Ectodermal cell (in vitro differentiated cells): ENCODE data around the gene PSMA6. TPM values are rescaled to one million over a fixed set of nuclear protein-coding genes. Genes with fewer than 3 reads are reported as not detected.
"Not testable (repeated sequence)": the region's sequence is repeated elsewhere in the genome, so short reads cannot be mapped to it uniquely, and the experiment has no call there.

Experiments
- H3K27ac ChIP-seq: 2 replicates; pipeline ENCODE4 v1.7.0; 2013; ENCODE audit warnings: mild to moderate bottlenecking, low read depth, low read length; ENCODE audit not compliant: insufficient read depth, poor library complexity, severe bottlenecking
- H3K27me3 ChIP-seq: 2 replicates; pipeline ENCODE4 v1.7.0; 2013; ENCODE audit warnings: mild to moderate bottlenecking, low read length; ENCODE audit not compliant: insufficient read depth, control insufficient read depth, poor library complexity, severe bottlenecking
- H3K36me3 ChIP-seq: one replicate; pipeline ENCODE4 v1.7.0; 2013; ENCODE audit warnings: low read length; ENCODE audit not compliant: control insufficient read depth, insufficient read depth
- H3K4me1 ChIP-seq: one replicate; pipeline ENCODE4 v1.7.0; 2013; ENCODE audit warnings: low read length; ENCODE audit not compliant: control insufficient read depth, insufficient read depth
- H3K4me3 ChIP-seq: 2 replicates; pipeline ENCODE4 v1.7.0; 2013; ENCODE audit warnings: low read depth, low read length, control low read depth; ENCODE audit not compliant: insufficient read depth
- H3K9me3 ChIP-seq: 2 replicates; pipeline ENCODE4 v1.7.0; 2013; ENCODE audit warnings: mild to moderate bottlenecking, low read length, moderate library complexity; ENCODE audit not compliant: control insufficient read depth
- WGBS, 2 experiments: methylation state at CpG; one replicate each; pipeline ENCODE4 v1.1.7; 2013; ENCODE audit warnings: missing lambda C conversion rate in 2 of 2; 5-methylcytosine and 5-hydroxymethylcytosine counted together
- polyA plus RNA-seq, 4 experiments: library from polyadenylated mRNA; stranded (reverse); fragments of 50-300 nt; gene quantifications; one replicate each; pipeline ENCODE4 v1.2.3, GENCODE V29; 2013

The PSMA6 gene
- polyA plus RNA-seq (2013, experiment 1 of 4), result 206 TPM
- polyA plus RNA-seq (2013, experiment 2 of 4), result 208 TPM
- polyA plus RNA-seq (2013, experiment 3 of 4), result 143 TPM
- 158 TPM for polyA plus RNA-seq (2013, experiment 4 of 4)

DNA sequence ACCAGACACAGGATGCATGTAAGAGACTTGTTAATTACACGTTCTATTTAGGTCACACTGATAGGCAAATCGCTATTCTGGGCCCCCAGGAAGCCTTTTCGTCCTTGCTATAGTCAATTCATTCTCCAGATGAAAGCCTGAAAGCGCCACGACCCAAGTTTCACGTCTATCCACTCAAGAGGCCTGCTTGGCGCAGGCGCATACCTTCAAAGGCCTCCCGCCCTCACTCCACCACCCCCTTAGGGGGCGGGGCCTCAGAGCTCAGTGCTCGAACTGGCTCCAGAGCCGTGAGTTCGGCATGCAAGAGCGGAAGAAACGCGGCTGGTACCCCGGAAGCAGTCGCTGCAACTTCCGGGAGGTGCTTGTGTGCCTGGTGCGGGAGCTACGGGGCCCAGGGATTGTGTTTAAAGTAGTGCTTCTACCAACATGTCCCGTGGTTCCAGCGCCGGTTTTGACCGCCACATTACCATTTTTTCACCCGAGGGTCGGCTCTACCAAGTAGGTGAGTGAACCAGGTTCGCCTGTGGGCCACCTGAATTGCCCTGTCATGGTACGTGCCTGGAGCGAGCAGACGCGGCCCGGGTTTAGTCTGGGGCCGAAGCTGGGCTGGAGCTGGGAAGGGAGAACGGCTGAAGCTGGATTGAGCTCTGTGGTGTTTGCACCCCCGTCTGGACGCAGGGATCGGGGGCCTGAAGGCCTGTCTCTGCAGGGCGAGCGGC is at the start of gene PSMA6:
PSMA6 (plus strand) TSS at position 332 of the 719 bp plus-strand sequence; CDS start at position 427, 95 bp downstream.
- Histone ChIP-seq H3K27ac (peak within 1 kb of the TSS; percentile 76), H3K27me3 (no peaks in the 10 kb centered on the region), H3K4me1 (no peaks in the 10 kb centered on the region), H3K9me3 (no peaks in the 10 kb centered on the region), H3K4me3 (peak within 1 kb of the TSS; percentile 93), H3K36me3 (no peaks in the 10 kb centered on the region)
- WGBS, 2 experiments, result 0% methylated on average over 40 of the region's 40 CpGs

DNA sequence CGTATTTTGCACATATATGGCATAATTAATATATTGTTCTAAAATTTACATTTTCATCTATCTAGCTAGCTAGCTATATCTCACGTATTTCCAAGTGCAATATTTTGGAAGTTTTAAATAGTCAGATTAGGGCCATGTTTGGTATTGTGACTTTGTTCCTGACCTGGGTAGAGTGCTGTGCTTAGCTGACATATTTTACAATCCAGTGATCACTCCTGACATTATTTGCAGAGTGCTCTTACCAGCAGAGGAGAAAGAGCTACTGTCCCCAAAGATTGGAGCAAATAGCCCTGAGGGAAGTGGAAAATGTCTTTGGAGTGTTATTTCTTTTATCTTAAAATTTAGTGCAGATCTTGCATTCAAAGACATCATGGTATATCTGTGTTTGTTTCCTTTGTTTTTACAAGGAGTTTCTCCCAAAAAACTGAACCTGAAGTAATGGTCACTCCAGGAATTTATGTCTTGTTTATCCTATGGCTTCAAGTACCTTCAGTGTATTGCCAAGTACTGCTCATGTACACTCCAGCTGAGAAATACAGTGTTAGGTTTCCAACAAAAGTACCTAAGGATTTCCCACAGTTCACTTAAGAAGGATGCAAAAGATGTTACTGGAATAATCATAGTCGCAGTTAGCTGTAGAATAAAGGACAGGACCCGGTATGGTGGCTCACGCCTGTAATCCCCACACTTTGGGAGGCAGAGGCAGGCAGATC is 49.4 kb upstream of the PSMA6 start:
- Histone ChIP-seq H3K9me3 (no peaks in the 10 kb centered on the region), H3K4me1 (no peaks in the 10 kb centered on the region), H3K36me3 (no peaks in the 10 kb centered on the region), H3K4me3 (no peak overlapping the region), H3K27ac (no peak overlapping the region), H3K27me3 (no peaks in the 10 kb centered on the region)
- 92 to 98% methylated on average over 4 of the region's 5 CpGs for WGBS, 2 experiments

DNA sequence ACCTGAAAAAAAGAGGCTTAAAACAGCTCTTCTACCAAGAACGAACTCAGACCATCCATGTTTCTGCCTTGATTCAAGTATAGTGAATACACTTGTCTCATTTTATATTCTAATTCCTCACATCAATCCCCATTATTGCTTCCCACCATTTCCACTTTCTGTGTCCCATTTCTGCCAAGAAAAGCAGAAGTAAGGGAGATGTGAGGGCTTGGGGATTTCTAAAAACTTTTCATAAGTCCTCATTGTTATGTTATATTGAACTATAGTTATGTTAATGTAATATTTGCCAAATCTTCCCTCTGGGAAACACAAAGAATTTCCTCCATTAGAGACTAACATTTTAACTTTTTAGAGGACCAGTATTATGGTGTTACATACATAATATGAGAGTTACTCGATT is 48.2 kb upstream of the PSMA6 start:
- H3K4me3 ChIP-seq, result no peak overlapping the region
- no peaks in the 10 kb centered on the region for H3K27me3 ChIP-seq
- no peaks in the 10 kb centered on the region for H3K9me3 ChIP-seq
- WGBS, 2 experiments, result 81 to 100% methylated on average over 1 of the region's 2 CpGs
- no peak overlapping the region for H3K27ac ChIP-seq
- H3K36me3 ChIP-seq, result no peaks in the 10 kb centered on the region
- no peaks in the 10 kb centered on the region for H3K4me1 ChIP-seq

DNA sequence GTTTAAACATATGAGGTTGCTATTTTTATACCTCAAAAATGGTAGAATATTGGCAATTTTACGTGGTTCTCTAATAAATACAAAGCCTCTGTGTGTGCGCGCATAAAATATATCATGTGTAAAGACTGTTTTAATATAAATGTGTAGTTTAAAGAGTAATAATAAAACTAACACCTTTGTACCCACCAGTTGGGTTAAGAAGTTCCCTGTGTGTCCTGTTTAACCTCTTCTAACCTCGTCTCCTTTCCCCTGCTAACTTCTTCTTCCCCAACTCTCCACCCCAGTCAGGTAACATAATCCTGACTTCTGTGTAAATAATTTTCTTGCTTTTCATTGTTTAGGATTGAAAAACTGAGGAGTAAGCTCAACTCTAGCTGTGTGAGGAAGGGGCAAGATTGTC is 47.6 kb upstream of the PSMA6 start:
- WGBS, 2 experiments, result 92 to 93% methylated on average over 1 to 2 of the region's 4 CpGs
- H3K27ac ChIP-seq, result no peak overlapping the region
- H3K36me3 ChIP-seq, result no peaks in the 10 kb centered on the region
- H3K4me3 ChIP-seq, result no peak overlapping the region
- H3K4me1 ChIP-seq, result no peaks in the 10 kb centered on the region
- no peaks in the 10 kb centered on the region for H3K9me3 ChIP-seq
- H3K27me3 ChIP-seq, result no peaks in the 10 kb centered on the region

DNA sequence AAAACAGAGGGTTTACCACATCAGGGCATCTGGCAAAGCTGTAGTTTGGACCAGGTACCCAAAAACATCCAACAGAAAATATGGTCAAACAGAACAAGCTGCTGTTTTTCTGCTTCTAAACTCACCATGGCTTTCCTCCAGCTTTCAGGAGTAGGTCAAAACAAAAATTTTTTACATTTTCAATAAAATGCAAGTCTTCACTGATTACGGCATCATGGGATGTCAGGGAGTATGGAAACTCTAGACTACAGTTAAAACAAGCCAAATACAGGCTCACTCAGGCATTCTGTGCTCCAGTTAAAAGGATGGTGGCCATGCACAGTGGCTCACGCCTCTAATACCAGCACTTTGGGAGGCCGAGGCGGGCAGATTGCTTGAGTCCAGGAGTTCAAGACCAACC is 47.1 kb upstream of the PSMA6 start:
- no peak overlapping the region for H3K4me3 ChIP-seq
- no peaks in the 10 kb centered on the region for H3K9me3 ChIP-seq
- H3K4me1 ChIP-seq, result no peaks in the 10 kb centered on the region
- H3K27ac ChIP-seq, result no peak overlapping the region
- H3K36me3 ChIP-seq, result no peaks in the 10 kb centered on the region
- WGBS, 2 experiments, result 89 to 91% methylated on average over 4 of the region's 4 CpGs
- H3K27me3 ChIP-seq, result no peaks in the 10 kb centered on the region

DNA sequence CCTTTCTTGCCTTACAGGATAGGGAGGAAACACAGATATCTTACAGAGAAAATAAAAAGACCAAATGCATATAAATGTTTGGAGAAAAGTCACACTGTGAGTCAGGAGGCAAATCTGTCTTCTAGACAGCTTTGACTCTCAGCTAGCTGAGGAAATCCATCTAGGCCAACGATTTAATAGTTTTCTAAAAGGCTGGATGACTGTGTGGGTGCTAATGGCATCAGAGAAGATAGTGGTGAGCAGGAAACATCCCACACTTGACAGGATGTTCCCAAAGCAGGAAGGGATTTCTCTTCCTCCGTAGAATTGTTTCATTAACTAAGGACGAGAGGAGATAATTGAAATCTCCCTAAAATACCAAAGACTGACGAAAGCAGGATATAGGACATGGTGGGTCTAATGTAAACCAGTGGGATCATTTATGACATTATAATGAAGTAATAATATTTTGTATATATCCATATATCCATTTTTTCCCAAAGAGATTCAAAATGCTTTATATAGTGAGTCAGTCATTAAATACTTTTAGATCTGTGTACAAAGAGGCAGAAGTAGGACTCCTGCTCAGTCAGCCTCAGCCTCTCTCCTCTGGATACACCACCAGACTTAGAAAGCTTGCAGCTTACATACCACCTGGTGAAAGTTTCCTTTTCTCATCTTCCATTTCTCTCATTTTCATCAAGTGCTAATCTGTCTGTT is 44.3 kb upstream of the PSMA6 start:
- Histone ChIP-seq H3K9me3 (no peaks in the 10 kb centered on the region), H3K27me3 (no peaks in the 10 kb centered on the region), H3K36me3 (no peaks in the 10 kb centered on the region), H3K27ac (no peak overlapping the region), H3K4me1 (no peaks in the 10 kb centered on the region), H3K4me3 (no peak overlapping the region)
- WGBS, 2 experiments, result 93 to 94% methylated on average over 3 to 4 of the region's 4 CpGs

DNA sequence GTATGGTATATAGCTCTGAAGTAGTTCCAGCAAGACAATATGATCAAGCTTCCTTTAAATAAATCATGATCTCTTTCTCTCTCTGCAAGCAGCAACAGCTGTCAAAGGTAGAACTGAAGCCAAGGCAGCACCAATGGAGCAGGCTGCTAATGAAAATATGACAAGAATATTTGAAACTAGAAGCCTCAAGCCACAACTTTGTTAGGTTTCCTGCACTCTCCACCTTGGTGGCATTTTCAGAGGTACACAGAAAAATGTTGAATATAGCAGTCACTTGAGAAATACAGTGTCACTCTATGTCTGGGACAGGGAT is 43.8 kb upstream of the PSMA6 start:
- H3K9me3 ChIP-seq, result no peaks in the 10 kb centered on the region
- no peaks in the 10 kb centered on the region for H3K27me3 ChIP-seq
- no peaks in the 10 kb centered on the region for H3K4me1 ChIP-seq
- H3K27ac ChIP-seq, result no peak overlapping the region
- no peaks in the 10 kb centered on the region for H3K36me3 ChIP-seq
- H3K4me3 ChIP-seq, result no peak overlapping the region

DNA sequence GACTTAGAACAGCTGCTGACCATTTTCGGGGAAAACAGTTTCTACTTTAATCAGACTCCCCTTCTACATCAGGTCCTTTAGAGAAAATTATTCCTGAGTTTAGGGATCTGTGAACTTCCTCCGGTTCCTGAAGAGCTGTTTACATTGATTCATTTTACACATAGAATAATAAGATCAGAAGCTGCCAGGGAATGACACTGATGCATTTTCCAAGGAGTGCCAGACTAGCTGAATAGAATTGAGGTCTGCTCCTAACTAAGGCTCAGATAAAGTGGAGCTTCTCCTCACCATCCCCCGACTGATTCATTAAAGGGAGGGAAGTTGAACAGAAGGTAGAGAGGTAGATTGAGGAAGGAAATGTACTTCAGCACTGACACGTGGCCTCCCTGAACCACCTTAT is 41.9 kb upstream of the PSMA6 start:
- Histone ChIP-seq H3K4me1 (no peaks in the 10 kb centered on the region), H3K27ac (no peak overlapping the region), H3K9me3 (no peaks in the 10 kb centered on the region), H3K36me3 (no peaks in the 10 kb centered on the region), H3K27me3 (no peaks in the 10 kb centered on the region), H3K4me3 (no peak overlapping the region)
- WGBS, 2 experiments, result 95% methylated on average over 3 to 4 of the region's 4 CpGs

DNA sequence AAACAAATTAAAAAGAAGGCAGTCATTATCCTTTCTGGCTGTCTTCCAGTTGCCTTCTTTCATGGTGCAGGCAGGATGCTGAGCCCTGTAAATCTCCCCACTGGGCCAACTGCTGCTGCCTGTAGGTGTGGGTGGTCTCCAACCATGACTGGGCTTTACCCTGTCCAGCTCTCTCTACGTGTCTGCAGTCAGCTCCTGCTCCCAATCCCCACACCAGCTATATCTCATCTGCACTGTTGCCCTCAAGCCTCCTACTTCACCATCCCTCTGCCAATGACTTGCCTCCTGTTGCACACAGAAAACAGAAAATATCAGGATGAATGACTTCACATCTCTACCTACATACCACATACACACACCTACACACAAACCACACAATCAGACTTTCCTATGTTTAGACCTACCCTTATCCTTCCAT is 39.7 kb upstream of the PSMA6 start:
- WGBS, 2 experiments, result 60 to 61% methylated on average over 1 of the region's 1 CpG
- H3K36me3 ChIP-seq, result no peaks in the 10 kb centered on the region
- H3K9me3 ChIP-seq, result no peaks in the 10 kb centered on the region
- no peak overlapping the region for H3K4me3 ChIP-seq
- H3K4me1 ChIP-seq, result no peaks in the 10 kb centered on the region
- no peaks in the 10 kb centered on the region for H3K27me3 ChIP-seq
- no peak overlapping the region for H3K27ac ChIP-seq

DNA sequence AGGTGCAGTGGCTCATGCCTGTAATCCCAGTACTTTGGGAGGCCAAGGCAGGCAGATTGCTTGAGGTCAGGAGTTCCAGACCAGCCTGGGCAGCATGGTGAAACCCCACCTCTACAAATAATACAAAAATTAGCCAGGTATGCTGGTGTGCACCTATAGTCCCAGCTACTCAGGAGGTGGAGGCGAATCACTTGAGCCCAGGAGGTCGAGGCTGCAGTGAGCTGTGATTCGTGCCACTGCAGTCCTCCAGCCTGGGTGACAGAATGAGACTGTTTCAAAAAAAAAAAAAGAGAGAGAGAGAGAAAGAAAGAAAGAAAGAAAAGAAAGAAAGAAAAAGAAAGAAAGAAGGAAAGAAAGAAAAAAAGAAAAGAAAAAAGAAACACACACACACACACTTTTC is 39.1 kb upstream of the PSMA6 start:
- not testable (repeated sequence) for H3K9me3 ChIP-seq, H3K4me3 ChIP-seq, H3K27ac ChIP-seq, H3K27me3 ChIP-seq, H3K36me3 ChIP-seq, H3K4me1 ChIP-seq
- WGBS, 2 experiments, result 92 to 96% methylated on average over 3 of the region's 3 CpGs
